GM19025 (cell line): Measurements from ENCODE around the gene HNF1B.

Experiments
- ATAC-seq: cut with Tn5 transposase; IDR thresholded peaks from one replicate; pipeline ENCODE4 v1.9.1; 2021; ENCODE audit warnings: mild to moderate bottlenecking, low read depth, moderate library complexity; ENCODE audit not compliant: unreplicated experiment

Gene HNF1B

DNA sequence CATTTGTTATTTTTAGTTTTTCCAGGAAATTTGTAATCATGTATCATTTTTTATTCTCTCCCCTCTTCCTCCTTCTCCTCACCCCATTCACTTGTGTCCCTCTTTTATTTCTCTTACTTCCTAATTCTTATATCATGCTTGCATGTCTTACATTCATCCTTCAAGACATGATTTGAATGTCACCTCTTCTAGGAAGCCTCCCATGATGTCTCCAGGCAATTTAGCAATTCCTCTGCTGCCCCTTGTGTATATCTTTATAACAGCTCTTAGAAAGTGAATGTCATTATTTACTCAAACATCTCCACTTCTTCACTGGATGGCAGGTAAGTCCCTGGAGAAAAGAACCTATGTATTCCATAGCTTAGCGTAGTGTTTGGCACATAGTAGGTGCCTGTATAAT, 7.8 kb downstream of the HNF1B start:
- ATAC-seq = no peak

GRCh38 chr17:37736428-37736827, 8.4 kb downstream of the HNF1B start:
- no peak for ATAC-seq

GRCh38 chr17:37735165-37735564, 9.7 kb downstream of the HNF1B start:
- no peak for ATAC-seq

DNA sequence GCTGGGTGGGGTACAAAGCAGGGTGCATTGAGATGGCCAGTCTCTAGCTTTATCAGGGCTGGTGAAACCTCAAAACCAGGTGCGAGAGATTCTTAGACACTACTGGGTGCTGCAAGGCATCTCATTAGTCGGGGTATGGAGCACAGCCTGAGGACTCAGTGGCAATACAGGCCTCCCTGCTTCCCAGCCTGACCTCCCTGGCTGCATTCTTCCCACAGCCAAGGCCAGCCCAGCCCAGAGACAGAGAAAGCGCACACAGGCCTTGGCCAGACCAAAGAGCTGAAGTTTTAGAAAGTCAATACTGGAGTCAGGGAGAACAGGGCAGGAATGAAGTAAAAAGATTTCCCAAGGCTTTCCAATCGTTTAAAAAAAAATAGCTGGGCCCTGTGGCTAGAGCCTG, 12.5 kb downstream of the HNF1B start:
- no peak for ATAC-seq

GRCh38 chr17:37731056-37731455, 13.8 kb downstream of the HNF1B start:
- ATAC-seq = no peak

- ATAC-seq = no peak
Measured at GRCh38 chr17:37729905-37730304, 15.0 kb downstream of the HNF1B start.

GRCh38 chr17:37726891-37727675, 17.8 kb downstream of the HNF1B start:
- no peak for ATAC-seq

GRCh38 chr17:37726248-37726647, 18.6 kb downstream of the HNF1B start:
- ATAC-seq = no peak

DNA sequence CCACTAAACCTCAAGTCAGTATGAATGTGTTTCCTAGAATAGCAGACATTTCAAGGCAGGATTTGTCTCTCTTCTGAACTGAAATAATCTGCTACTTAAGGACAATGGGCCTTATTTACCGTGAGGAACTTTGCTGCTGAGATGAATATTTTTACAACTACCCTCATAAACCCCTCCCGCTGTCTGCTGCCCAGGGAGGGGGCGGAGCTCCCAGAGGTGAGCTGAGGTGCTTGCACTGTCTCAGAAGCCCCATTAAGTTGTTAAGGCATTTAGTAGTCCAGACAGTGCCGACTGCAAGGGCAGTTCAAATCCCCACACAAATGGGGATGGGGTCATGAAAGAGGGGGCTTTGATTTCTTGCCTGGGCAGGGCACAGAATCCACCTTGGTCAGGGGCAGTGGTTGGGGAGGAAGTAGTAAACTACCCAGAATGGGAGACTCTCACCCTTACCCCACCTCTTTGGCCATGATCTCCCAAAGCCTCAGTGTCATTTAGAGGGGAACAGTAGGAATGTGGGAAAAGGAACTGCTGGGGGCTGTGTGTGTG, 19.2 kb downstream of the HNF1B start:
- ATAC-seq = no peak

GRCh38 chr17:37725021-37725595, 19.8 kb downstream of the HNF1B start:
- no peak for ATAC-seq

DNA sequence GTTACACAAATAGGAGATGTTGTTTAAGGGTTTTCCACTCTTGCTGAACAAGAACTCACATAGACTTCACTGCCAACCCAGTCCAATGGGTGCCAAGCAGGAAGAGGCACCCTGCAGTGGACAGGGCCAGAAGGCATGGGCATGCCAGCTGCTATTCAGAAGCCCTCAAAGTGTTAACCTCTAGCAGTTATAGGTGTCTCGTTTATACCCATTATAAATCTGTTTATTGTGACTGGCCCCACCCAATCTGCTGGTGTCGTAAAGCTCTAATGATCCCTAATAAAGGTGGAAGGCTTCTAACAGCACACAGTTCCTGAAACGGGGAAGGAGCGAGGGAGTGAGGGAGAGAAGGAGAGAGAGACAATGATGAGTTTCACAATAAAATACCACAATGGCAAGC, 23.9 kb downstream of the HNF1B start:
- ATAC-seq = no peak

DNA sequence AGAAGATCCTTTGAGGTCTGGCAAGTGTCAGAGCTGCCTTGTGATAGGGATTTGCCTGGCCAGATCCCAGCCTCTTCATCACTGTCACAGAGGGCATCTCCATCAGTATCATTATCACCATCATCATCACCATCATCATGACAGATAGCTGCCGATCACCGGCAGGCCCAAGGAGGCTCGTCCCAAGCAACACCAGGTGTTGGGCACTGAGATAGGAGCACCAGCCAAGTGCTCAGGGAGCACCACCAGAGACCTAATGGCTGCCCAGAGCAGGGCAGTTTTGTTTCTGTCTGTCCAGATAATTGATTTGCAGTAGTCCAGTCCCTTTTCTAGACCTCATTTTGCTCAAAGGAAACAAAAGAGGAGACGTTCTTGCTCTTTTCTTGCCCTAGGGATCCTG, 25.0 kb downstream of the HNF1B start:
- ATAC-seq = no peak

- no peak for ATAC-seq
Measured at GRCh38 chr17:37718324-37719048, 26.4 kb downstream of the HNF1B start.

- no peak for ATAC-seq
Measured at GRCh38 chr17:37717627-37718323, 27.1 kb downstream of the HNF1B start.

- no peak for ATAC-seq
Measured at GRCh38 chr17:37714897-37715296, 30.0 kb downstream of the HNF1B start.

DNA sequence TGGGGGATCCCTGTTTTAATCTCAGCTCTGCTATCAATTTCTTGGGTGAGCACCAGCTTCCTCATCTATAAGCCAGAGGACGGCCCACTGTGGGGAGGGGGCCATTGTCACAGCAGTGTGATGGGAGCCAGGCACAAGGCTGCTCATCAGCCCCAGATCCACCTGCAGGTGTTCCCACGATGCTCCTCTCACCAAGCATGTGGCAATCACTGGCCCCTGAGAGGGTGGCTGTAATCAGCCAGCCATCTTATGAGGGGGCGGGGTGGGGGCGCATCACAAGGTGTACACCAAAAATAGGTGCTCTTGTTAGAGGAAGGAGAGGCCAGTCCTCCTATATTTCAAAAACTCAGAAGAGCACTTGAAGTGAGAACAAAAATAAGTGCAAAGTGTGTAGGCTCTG, 31.2 kb downstream of the HNF1B start:
- no peak for ATAC-seq

DNA sequence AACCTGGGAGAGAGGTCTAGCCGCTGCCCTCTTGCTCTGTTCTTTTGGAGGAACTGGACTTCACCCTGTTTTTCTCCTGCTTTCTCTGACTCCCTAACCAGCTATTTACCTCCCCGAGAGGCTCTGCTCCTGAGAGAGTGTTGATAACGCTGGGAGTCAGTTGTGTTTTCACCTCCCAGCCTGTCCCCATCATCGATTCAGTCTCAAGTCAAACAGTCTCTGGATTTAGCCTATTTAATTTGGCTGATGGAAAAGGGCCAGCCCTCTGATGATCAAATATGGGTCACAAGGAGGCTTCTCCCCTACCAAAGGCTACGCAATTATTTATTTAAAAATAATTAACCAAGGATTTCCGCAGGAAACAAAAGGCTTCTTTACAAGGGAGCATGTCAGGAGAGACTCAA, 31.8 kb downstream of the HNF1B start:
- ATAC-seq = no peak

DNA sequence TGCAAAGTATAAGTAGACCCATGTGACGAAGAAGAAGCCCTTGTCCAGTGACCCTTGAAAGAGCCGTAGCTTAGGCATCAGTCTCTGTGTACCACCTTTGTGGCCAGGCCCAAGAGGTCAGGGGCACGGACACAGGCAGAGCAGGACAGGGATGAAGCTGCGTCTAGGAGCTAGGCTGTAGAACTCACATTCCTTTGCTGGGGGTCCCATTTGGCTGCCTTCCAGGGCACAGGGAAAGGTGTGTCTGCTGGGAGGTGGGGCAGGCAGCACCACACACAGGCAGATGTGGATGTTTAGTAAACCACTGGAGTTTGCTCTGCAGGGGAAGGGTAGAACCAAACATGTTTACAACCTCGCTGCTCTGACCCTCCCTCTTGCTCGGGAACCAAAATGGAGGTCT, 33.7 kb downstream of the HNF1B start:
- no peak for ATAC-seq

DNA sequence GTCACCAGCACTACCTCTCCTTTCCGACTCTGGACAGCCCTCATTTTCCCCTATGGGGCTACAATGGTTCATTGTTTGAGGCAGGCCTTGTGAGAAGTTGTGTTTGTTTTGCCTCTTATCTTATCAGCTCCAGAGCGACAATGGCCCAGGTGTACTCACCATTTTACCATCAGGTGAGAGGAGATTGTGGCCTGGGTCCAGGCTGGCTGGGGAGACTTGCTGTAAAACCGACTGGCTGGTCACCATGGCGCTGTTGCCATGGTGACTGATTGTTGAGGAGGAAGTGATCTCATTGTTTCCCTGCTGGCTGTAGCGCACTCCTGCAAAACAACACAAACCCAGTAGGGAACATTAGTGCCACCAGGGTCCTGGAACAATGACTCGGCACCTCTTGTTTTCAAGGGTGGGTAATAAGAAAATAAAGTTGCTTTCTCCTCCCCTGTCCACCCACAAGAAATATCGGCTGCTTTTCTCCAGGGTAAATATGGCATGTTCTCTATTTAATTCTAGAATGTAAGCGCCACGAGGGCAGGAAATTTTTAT, 34.4 kb downstream of the HNF1B start:
- ATAC-seq = no peak

DNA sequence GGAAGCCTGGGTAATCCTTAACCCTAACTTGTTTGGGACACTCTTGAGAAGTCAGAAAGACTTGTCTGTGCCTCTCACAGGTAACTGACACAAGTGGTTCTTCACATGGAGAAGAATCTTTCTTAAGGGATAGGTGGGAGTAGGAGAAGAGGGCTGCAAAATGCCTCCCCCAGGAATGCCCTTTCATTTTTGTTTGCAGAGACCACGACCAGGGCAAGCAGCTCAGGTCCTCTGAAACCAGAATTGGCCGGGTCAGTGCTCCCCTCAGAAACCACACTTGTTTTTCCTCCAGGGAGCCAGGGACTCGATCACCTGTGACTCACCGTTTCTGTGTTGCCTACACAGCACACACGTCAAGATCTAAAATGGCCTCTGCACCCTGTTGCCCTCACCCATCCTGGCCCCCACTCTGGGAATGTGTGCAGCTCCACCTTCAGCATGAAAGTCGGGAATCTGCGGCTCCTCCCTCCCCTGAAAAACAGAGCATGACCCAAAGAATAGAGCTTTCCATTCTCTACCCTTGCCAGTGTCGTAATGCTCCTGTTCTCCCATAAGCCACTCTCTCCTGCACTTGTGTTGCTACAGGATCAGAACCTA, 36.1 kb downstream of the HNF1B start:
- no peak for ATAC-seq
